Activated CD4-positive, alpha-beta T cell treated with anti-CD3 and anti-CD28 coated beads, Interleukin-2, Interleukin-4, amounts not matched to agents 100 ng/mL and 50 ng/mL, durations not matched to agents 16 hours and 8 hours (primary cell): ENCODE measurements around the gene GIGYF2.

ENCODE experiments used
- DNase-seq: peaks from one replicate; pipeline ENCODE4 v3.0.0-alpha.2; 2020; ENCODE audit warnings: low spot score

GIGYF2 gene

DNA sequence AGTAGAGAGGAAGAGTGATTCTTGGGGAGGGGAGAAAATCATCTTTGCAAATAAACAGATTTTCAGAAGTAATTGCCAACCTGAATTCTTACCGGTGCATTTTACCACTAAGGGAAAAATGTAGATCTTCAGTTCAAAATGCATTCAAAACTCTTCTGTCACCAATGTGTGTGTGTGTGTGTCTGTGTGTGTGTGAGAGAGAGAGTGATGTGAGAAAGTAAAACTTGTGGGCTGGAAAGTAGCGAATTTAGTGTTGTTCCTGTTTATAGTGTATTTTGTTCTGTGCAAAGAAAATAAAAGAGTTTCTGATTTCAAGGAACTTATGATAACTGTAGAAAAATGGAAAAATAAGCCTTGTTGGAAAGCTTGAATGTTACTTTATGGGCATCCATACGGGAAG is 52.2 kb downstream of the GIGYF2 start:
- no peak for DNase-seq

DNA sequence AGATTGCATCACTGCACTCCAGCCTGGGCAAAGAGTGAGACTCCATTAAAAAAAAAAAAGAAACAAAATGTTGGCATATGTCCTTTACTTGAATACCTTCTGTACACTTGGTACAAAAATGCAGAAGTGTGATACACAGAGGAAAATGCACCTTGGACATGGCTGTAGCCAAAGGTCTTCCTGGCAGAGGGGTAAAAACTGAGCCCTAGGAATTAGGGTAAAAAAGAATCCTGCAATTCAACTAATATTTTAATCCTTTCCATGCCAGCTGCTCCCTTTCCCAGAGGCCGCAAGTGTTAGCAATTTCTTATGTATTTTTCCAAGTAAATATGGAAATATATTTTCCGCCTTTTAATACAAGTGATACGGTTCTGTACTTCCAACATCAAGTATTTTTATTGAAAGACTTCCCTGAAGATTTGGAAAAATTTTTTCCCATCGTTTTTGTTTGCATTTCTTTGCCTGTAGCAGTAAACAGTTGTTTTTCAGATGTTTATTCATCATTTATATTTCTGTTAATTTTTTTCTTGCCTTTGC is 53.1 kb downstream of the GIGYF2 start:
- no peak for DNase-seq

DNA sequence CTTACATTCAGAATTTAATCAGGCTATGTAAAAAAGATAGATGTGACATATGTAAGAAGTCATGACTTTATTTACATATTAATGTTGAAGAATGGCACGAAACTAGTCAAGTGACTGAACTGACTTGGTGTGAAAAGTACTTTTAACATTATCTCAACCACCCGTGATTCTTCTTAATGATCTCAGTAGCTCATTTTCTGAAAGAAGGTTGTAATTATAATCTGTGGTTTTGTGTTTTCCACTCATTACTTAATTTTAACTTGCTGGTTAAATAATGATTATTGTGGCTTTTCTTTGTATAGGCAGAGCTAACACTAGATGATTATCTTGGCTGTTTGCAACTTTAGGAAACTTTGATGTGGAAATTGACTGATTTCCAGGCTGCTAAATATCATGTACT is 60.8 kb downstream of the GIGYF2 start:
- DNase-seq: peak; percentile 10

DNA sequence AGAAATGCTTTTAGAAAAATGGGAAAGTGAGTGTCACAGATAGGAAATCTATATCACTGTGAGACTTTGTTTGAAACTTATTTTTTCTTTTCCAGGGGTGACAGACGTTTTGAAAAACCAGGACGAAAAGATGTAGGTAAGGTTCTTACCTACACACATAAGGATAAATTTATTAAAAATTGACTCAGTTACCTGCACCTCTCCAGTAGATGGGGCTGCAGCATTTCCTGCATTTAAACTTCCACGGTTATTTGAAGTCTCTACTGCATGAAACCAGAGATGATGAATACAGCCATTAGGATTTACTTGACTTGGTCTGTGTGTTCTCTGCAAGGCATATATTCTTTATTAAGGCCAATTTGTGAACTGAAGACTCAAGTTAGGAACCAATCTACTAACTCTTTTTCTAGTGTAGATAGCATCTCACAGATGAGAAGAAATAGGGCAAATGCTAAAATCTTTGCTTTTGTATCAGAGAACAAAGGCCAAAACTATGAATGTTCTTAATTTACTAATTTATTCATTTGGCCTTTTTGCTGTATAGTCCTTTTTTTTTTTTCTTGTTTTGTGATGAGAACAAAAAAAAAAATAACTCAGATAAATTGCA is 64.3 kb downstream of the GIGYF2 start:
- DNase-seq: peak; percentile 51

DNA sequence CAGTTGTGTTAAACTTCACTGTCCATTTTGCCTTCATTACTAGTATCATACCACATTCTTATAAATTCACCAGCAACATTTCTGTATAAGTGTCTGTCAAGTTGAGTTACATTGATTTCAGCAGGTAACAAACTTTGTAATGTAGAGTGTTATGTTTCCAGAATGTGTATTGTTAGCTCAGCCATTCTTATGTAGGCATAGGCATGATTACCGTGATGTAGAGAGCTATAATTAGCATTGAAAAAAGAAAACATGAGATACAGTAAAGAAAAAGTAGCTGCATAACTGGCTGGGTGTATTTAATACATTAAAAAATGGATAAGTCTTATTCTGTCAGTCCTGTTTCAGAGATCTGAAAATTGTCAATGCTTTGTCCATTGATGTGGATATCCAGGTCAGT is 70.7 kb downstream of the GIGYF2 start:
- DNase-seq: no peak

DNA sequence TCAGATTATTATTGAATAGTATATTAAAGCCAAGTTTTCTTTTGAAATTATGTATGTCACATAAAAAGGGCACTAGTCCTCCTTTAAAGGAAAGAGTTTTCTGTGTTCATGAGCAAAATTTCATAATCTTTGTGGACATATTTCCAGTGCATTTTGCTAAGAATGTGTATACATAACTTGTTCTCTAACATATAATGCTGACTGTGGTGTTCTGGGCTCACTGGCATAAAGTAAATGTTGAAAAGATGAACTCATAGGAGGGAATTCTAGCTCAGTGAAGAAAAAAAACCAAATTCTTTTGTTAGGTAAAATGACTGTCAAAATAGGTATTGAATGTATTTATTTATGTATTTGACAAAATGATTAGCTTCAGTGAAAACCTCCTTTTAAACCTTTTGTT is 73.1 kb downstream of the GIGYF2 start:
- DNase-seq: no peak

DNA sequence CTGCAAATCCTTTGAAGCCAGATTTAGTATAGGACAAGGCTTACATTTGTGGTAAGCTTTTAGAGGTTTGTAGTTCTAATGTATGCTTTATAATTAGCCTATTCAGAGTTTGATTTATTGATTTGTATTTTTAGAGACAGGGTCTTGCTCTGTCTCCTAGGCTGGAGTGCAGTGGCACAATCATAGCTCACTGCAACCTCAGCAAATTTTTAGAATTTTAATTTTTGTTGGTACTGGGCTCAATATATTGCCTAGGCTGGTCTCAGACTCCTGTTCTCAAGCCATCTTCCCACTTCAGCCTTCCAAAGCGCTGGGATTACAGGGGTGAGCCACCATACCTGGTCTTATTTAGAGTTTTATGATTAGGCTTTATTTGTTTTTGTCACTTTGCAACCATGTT is 74.7 kb downstream of the GIGYF2 start:
- no peak for DNase-seq

DNA sequence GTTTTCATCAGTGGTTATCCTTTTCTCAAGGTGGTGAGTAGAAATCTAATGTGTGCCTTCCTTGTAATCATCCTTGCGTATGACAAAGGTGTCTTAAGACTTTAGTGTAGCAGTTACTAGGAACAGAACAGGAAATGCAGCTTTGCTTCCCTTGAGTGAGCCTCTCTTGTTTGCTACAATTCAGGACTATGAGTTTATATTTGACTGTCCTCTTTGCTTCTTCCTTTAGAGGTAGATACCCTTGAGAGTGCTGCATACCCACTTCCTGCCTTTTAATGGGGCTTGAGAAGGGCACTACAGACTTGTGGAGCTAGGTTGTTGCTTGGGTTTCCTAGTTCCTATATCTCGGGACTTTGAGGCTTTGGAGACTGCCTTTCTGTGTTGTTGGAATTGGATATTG is 75.4 kb downstream of the GIGYF2 start:
- peak; percentile 64 for DNase-seq

DNA sequence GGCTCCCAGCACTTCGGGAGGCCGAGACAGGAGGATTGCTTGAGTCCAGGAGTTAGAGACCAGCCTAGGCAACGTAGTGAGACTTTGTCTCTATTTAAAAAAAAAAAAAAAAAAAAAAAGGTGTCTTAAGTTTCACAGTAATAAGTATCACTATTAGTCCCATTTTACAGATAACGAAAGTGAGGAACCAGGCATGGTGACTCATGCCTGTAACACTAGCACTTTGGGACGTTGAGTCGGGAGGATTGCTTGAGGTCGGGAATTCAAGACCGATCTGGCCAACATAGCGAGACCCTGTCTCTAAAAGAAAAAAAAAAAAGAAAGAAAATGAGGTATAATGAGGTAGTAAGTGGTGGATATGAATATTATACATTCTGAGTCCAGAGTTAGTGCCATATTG is 76.7 kb downstream of the GIGYF2 start:
- DNase-seq: peak; percentile 51

DNA sequence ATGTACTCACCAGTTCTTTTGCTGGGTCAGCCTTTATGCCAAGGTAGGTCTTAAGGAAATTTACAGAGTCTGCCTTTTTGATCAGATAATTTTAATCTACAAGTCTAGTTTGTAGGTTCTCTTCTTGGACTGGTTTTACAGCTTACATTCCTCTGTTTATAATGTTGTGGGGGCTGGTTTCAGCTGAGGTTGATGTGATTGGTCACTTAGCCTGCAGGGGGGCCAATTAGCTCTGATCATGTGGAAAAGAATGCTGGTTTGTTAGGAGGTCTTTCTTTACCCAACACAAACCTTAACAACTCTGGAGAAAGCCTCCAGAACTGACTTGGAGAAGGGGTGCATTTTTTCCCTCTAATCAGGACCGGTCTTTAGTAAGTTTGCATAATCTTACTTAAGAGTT is 79.3 kb downstream of the GIGYF2 start, which contains the start of gene KCNJ13:
KCNJ13 (minus strand) TSS at position 131 of the 400 bp plus-strand sequence. CDS start 5,203 bp downstream, outside the sequence.
- DNase-seq: no peak

DNA sequence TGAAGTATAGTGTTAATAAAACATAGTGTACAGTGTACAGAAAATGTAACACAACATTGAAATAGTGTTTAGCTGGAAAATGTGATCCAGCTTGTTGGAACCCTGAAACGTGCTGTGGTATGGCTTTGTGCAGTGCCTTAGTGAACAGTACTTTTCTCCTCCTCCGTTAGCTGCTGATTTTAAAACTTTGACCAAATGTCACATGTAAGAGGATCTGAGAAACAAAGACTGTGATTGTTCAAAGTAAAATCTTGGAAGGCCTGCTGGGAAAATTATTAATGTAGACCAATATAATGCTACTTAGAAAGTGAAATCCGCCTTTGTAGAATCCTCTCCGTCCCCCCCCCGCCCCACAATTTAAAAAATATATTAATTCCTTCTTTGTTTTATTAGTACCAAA is 80.1 kb downstream of the GIGYF2 start:
- no peak for DNase-seq

DNA sequence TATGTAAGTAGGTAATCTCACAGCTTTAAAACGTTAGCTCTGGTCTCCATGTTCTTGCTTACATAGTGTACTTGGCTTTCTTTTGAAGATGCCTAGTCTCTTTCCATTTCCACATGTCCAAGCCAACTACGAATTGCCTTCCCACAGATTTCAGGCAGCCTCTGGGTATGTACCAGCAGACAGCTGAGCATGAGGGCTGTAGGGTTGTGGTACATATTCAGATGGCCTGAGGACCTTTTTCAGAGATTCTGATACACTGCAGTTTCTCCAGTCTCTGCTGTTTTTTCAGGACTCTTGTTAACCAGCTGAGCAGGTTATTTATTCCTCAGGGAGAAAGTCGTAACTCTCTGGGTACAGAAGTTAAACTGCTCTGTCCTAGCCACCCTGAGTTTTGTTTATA is 82.3 kb downstream of the GIGYF2 start:
- DNase-seq: no peak

DNA sequence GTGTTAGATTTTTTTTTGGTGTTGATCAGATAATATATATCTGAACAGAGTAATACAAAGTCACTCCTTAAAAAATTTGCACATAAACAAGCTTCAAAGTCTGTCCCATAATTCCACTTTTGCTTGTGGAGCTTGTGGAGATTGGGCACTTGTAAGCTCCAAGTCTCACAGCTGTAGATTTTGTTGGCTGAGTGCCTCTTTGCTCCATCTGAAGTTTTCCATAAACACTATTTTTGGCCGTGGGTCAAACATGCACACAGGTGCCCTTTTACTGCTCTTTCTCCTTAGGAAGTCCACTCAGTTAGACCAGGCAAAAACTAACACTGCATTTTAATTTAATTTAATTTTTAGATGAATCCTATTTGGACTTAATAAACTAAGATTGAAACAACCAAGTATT is 82.8 kb downstream of the GIGYF2 start:
- no peak for DNase-seq

DNA sequence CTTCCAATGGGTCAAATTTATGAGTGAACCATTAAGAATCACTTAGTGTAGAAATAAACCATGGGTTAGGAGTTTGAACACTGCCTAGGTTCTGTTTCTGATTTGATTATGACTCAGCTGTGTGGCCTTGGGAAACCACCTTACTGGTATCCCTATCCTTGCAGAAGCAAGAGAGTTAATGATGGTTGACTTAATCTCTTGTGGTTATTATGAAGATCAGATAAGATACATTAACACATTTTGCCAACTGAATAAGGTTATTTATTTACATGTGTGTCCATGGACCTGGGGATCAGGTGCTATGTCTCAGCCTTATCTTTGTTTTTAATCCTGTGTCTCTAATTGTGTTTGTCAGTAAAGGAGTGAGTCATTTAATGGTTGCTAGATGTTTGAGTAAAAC is 84.6 kb downstream of the GIGYF2 start:
- peak; percentile 80 for DNase-seq

DNA sequence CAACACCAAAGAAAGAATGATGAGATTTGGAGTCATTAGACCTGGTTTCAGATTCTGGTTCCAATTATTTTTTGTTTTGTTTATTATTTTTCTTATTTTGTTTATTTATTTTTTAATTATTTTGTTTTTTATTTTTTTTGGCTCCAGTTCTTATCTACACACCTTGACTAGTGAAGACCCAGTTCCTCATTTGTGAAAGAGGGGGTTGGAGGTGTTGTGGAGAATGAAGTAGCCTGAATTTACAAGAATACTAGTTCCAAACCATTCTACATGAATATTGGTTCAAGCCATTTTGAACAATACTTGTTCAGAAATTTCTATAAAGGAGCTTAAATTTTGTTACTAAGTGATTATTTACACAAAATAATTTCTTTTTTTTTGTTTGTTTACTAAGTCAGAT is 86.1 kb downstream of the GIGYF2 start:
- DNase-seq: no peak

DNA sequence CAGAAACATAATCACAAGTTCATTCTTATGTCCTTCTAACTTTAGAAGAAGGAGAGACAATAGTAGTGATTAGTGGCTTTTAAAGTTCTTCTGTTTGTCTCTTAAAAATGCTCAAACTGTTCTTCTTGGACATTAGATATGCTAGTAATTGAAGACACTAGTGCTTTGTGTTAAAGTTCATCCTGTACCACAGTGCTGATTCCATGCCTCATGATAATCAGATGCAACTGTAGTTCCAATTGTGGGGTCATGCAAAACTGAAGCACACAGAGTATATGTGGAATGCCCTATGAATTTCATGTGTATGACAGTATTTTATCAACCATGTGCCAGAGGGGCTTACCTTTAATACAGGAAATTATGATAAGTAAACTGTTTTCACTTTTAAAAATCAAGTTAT is 90.7 kb downstream of the GIGYF2 start:
- DNase-seq: no peak

DNA sequence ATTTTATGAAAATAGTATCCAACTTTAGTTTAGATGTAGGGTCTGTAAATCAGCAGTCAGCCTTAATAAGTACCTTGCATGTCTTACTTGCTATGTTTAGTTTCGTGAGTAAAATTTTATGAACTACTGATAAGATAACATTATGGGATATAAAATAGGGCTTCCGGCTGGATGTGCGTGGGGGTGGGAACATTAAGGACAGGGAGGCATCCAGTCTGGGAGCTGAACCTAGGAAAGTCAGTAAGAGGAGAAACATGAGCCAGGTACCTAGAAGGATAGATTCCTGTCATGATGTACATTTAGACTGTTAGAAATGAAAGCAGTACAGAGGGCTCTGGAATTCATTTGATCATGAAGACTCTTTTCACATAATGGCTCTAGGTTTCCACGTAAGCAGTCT is 92.0 kb downstream of the GIGYF2 start:
- no peak for DNase-seq

DNA sequence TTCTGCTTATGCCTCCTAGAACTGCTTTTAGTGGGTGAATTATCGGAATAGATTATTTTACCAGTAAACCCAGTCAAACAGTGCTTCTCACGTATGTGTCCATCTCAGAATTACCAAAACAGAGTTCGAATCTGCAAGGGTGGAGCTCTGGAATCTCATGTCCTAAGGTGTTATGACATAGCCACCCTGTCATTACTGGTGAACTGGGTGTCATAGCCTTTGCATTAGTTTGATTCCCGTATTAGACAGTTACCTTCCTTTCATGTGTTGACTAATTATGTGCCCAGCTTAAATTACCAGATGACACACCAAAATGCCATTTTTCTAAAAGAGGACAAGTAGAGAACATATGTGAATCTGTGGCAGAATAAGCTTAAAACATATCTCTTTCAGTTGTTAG is 94.4 kb downstream of the GIGYF2 start:
- no peak for DNase-seq

DNA sequence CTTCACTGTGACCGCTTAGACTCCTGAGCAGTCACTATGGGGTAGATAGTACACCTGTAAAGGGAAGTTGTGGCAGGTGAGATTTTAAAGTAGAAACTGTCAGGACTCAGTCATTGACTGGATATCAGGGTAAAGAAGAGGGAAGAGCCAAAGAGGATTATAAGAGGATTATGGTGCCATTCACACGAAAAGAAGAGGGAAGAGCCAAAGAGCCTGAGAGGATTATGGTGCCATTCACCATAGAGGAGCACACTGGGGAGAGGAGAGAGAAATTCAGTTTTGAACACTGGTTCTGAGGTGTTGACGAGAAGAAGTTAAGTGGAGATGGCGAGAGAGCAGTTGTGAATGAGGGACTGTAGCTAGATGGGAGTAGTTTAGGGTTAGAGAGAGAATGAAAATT is 96.1 kb downstream of the GIGYF2 start:
- no peak for DNase-seq

DNA sequence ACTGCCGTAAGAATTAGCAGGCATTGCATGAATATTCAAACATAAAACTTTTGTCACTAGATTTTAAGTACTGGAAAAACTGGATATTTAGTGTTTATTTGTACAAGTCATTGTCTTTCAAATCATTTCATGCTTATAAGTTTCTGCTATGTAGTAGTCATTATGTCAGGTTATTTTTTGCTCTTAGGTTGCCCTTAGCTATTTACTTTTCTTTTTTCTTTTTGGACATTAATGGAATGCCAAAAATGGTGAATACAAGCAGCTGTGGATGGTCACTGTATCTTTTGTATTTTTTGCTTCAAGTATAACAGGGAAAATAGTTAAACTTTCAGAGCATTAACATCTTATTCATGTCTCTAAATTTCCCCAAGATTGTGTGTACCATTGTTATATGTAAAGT is 97.8 kb downstream of the GIGYF2 start:
- no peak for DNase-seq

DNA sequence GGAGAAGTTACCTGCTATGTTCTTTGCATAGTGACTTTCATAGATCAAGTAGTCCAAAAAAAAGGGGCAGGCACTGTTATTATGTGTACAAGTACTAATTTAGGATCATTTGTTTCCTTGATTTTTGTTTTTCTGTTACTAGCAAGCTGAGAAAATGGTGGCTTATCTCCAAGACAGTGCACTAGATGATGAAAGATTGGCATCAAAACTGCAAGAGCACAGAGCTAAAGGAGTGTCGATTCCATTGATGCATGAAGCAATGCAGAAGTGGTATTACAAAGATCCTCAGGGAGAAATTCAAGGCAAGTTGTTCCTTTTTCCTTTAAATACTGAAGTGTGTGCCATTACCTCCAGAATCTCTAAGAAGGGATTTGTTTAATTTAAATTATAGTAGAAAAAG is 98.8 kb downstream of the GIGYF2 start:
- no peak for DNase-seq

DNA sequence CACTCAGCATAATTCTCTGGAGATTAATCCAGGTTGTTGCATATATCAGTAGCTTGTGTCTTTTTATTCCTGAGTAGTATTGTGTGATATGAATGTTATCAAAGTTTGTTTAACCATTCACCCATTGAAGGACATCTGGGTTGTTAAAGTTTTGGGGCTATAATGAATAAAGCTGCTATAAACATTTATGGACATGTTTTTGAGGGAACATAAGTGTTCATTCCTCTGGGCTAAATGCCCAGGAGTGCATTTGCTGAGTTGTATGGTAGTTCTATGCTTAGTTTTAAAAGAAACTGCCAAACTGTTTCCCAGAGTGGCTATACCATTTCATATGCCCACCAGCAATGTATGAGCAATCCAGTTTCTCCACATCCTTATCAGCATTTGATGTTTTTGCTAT is 101.1 kb downstream of the GIGYF2 start:
- no peak for DNase-seq

DNA sequence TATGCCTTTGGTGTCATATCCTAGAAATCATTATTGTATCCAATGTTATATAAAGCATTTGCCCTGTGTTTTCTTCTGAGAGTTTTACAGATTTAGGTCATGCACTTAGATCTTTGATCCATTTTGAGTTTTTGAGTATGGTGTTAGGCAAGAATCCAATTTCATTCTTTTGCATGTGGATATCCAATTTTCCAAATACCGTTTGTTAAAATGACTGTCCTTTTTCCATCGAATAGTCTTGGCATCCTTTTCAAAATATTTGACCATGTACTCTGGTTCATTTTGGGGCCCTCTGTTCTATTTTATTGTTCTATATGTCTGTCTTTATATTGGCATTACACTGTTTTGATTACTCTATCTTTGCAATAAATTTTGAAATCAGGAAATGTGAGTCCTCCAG is 103.0 kb downstream of the GIGYF2 start:
- DNase-seq: no peak

DNA sequence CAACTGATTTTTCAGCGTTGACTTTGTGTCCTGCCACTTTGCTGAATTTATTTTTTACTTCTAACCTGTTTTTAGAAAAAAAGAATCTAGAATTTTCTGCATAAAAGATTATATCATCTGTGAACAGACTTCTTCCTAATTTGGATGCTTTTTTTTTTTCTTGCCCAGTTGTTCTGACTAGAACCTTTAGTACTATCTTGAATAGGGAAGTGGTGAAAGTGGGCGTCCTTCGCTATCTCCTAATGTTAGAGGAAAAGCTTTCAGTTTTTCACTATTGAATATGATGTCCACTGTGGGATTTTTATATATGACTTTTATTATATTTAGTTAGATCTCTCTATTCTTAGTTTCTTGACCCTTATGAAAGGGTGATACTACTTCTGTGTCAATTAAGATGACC is 105.0 kb downstream of the GIGYF2 start:
- no peak for DNase-seq
